Astrocyte (in vitro differentiated cells and primary cell): Measurements from ENCODE around the gene SH3GL3. TPM values are rescaled to one million over a fixed set of nuclear protein-coding genes. Genes with fewer than 3 reads are reported as not detected.

Experiments
- DNase-seq: peaks from one replicate; pipeline ENCODE4 v3.0.0-alpha.2; 2010; ENCODE audit warnings: low read depth
- FAIRE-seq: peaks from 2 replicates; lab custom pipeline; 2011; peaks lifted over from hg19 to GRCh38; lab: Jason Lieb, UNC
- H2AFZ ChIP-seq: 2 replicates; pipeline ENCODE4 v1.6.0; 2012; ENCODE audit warnings: low read depth, low read length, inconsistent platforms
- H3K27ac ChIP-seq: 2 replicates; pipeline ENCODE4 v1.5.1; 2011; ENCODE audit warnings: low read depth, low read length, inconsistent platforms
- H3K27me3 ChIP-seq: 2 replicates; pipeline ENCODE4 v1.6.0; 2011; ENCODE audit warnings: low read length, inconsistent platforms; ENCODE audit not compliant: insufficient read depth
- H3K36me3 ChIP-seq: 2 replicates; pipeline ENCODE4 v1.5.1; 2011; ENCODE audit warnings: low read length, inconsistent platforms; ENCODE audit not compliant: insufficient read depth
- H3K4me1 ChIP-seq: 2 replicates; pipeline ENCODE4 v1.5.1; 2011; ENCODE audit warnings: low read length, inconsistent platforms; ENCODE audit not compliant: insufficient read depth
- H3K4me2 ChIP-seq: 2 replicates; pipeline ENCODE4 v1.6.0; 2012; ENCODE audit warnings: low read length, inconsistent platforms
- H3K4me3 ChIP-seq: 2 replicates; pipeline ENCODE4 v1.5.1; 2011; ENCODE audit warnings: low read depth, mild to moderate bottlenecking, low read length, inconsistent platforms; ENCODE audit not compliant: insufficient read depth
- H3K79me2 ChIP-seq: 2 replicates; pipeline ENCODE4 v1.6.0; 2012; ENCODE audit warnings: mild to moderate bottlenecking, low read length, inconsistent platforms; ENCODE audit not compliant: insufficient read depth
- H3K9ac ChIP-seq: 2 replicates; pipeline ENCODE4 v1.6.0; 2012; ENCODE audit warnings: mild to moderate bottlenecking, low read length, inconsistent platforms
- H3K9me3 ChIP-seq: 2 replicates; pipeline ENCODE4 v1.5.1; 2012; ENCODE audit warnings: low read depth, mild to moderate bottlenecking, low read length, inconsistent platforms; ENCODE audit not compliant: insufficient read depth
- H4K20me1 ChIP-seq: 2 replicates; pipeline ENCODE4 v1.6.0; 2012; ENCODE audit warnings: low read length, inconsistent platforms; ENCODE audit not compliant: insufficient read depth
- H3K27ac Mint-ChIP-seq: one replicate; pipeline ENCODE4 v1.8.0; 2021; ENCODE audit warnings: mild to moderate bottlenecking, mixed read lengths; ENCODE audit not compliant: unreplicated experiment
- H3K27me3 Mint-ChIP-seq: one replicate; pipeline ENCODE4 v1.8.0; 2021; ENCODE audit warnings: low read depth, mixed read lengths; ENCODE audit not compliant: unreplicated experiment
- H3K36me3 Mint-ChIP-seq: one replicate; pipeline ENCODE4 v1.8.0; 2021; ENCODE audit warnings: low read depth, mixed read lengths; ENCODE audit not compliant: unreplicated experiment
- H3K4me1 Mint-ChIP-seq: one replicate; pipeline ENCODE4 v1.8.0; 2021; ENCODE audit warnings: low read depth, mixed read lengths; ENCODE audit not compliant: unreplicated experiment
- H3K4me3 Mint-ChIP-seq: one replicate; pipeline ENCODE4 v1.8.0; 2021; ENCODE audit warnings: mild to moderate bottlenecking, moderate library complexity, mixed read lengths; ENCODE audit not compliant: unreplicated experiment
- H3K9me3 Mint-ChIP-seq: one replicate; pipeline ENCODE4 v1.8.0; 2021; ENCODE audit warnings: mild to moderate bottlenecking, mixed read lengths; ENCODE audit not compliant: unreplicated experiment
- CTCF ChIP-seq: IDR thresholded peaks from 2 replicates; pipeline ENCODE4 v1.5.1; 2011; ENCODE audit warnings: low read depth, mild to moderate bottlenecking, inconsistent platforms, low read length, moderate library complexity; ENCODE audit not compliant: insufficient read depth
- EZH2 ChIP-seq: IDR thresholded peaks from 2 replicates; pipeline ENCODE4 v1.6.1; 2012; ENCODE audit warnings: mild to moderate bottlenecking, low read length, inconsistent platforms; ENCODE audit not compliant: insufficient read depth
- total RNA-seq: library from RNA; stranded (reverse); gene quantifications from 2 replicates; pipeline ENCODE4 v1.2.1, GENCODE V29; 2021

The SH3GL3 gene
- total RNA-seq, 1 donor from 2014 or later, result 2.7 TPM

GRCh38 chr15:83558146-83558545 lies 111.0 kb downstream of the SH3GL3 start:
- Histone ChIP-seq H3K27ac (no peak overlapping the region), H3K9ac (no peak overlapping the region), H3K36me3 (no peaks in the 10 kb centered on the region), H2AFZ (no peak overlapping the region), H3K9me3 (no peaks in the 10 kb centered on the region), H3K79me2 (no peaks in the 10 kb centered on the region), H3K4me2 (no peak overlapping the region), H3K4me1 (no peaks in the 10 kb centered on the region), H3K4me3 (no peak overlapping the region), H3K27me3 (no peaks in the 10 kb centered on the region), H4K20me1 (no peaks in the 10 kb centered on the region)
- Mint-ChIP-seq H3K9me3 (no peaks in the 10 kb centered on the region), H3K27ac (no peak overlapping the region), H3K36me3 (no peaks in the 10 kb centered on the region), H3K4me1 (no peaks in the 10 kb centered on the region), H3K4me3 (no peak overlapping the region), H3K27me3 (peaks cover 7% of the 10 kb centered on the region)
- TF ChIP-seq CTCF, result no peak
- no peak for TF ChIP-seq EZH2
- no peak for DNase-seq
- no peak for FAIRE-seq

GRCh38 chr15:83559310-83559966 lies 112.3 kb downstream of the SH3GL3 start:
- peaks cover 7% of the 10 kb centered on the region for H3K27me3 Mint-ChIP-seq
- Histone ChIP-seq H3K4me2 (no peak overlapping the region), H2AFZ (no peak overlapping the region), H3K36me3 (no peaks in the 10 kb centered on the region), H3K9me3 (no peaks in the 10 kb centered on the region), H3K27me3 (no peaks in the 10 kb centered on the region), H3K9ac (no peak overlapping the region), H3K4me3 (no peak overlapping the region), H3K27ac (no peak overlapping the region), H4K20me1 (no peaks in the 10 kb centered on the region), H3K4me1 (no peaks in the 10 kb centered on the region), H3K79me2 (no peaks in the 10 kb centered on the region)
- no peaks in the 10 kb centered on the region for H3K4me1 Mint-ChIP-seq
- FAIRE-seq, result peak; percentile 34
- H3K9me3 Mint-ChIP-seq, result no peaks in the 10 kb centered on the region
- TF ChIP-seq CTCF, result peak; percentile 89
- no peak for TF ChIP-seq EZH2
- DNase-seq, result peak; percentile 40
- no peak overlapping the region for H3K4me3 Mint-ChIP-seq
- no peak overlapping the region for H3K27ac Mint-ChIP-seq
- no peaks in the 10 kb centered on the region for H3K36me3 Mint-ChIP-seq

GRCh38 chr15:83561661-83562060 lies 114.5 kb downstream of the SH3GL3 start:
- no peak for FAIRE-seq
- no peak for DNase-seq
- no peaks in the 10 kb centered on the region for H4K20me1 ChIP-seq
- no peak overlapping the region for H3K4me2 ChIP-seq
- H3K27ac Mint-ChIP-seq, result no peak overlapping the region
- no peaks in the 10 kb centered on the region for H3K4me1 ChIP-seq
- TF ChIP-seq EZH2 (no peak), CTCF (no peak)
- no peak overlapping the region for H2AFZ ChIP-seq
- no peaks in the 10 kb centered on the region for H3K36me3 Mint-ChIP-seq
- H3K9me3 Mint-ChIP-seq, result no peaks in the 10 kb centered on the region
- no peak overlapping the region for H3K9ac ChIP-seq
- peaks cover 5% of the 10 kb centered on the region for H3K27me3 Mint-ChIP-seq
- no peaks in the 10 kb centered on the region for H3K4me1 Mint-ChIP-seq
- H3K27ac ChIP-seq, result no peak overlapping the region
- H3K4me3 Mint-ChIP-seq, result no peak overlapping the region
- H3K27me3 ChIP-seq, result no peaks in the 10 kb centered on the region
- no peaks in the 10 kb centered on the region for H3K79me2 ChIP-seq
- H3K9me3 ChIP-seq, result no peaks in the 10 kb centered on the region
- no peak overlapping the region for H3K4me3 ChIP-seq
- H3K36me3 ChIP-seq, result no peaks in the 10 kb centered on the region
